ENCODE data around the gene GP1BB.

GP1BB gene

GRCh38 chr22:19772422-19772672 is 49.0 kb downstream of the GP1BB start:
- DNase-seq (ENCODE audit: low read depth in 2 of 2), result no peak
- TF ChIP-seq CTCF (IDR thresholded peaks at IDR 0.05; ENCODE audit: low read depth, low read length), result no peak
- H3K4me3 ChIP-seq (replicated peaks in 1 of 2; ENCODE audit: low read depth in 2 of 2, low read length in 2 of 2), result no peak overlapping the region

GRCh38 chr22:19772673-19773469 is 49.5 kb downstream of the GP1BB start:
- no peak for TF ChIP-seq CTCF (IDR thresholded peaks at IDR 0.05; ENCODE audit: low read depth, low read length)
- no peak overlapping the region for H3K4me3 ChIP-seq (replicated peaks in 1 of 2; ENCODE audit: low read depth in 2 of 2, low read length in 2 of 2)
- peak in 1 of 2 donors; percentile 19 for DNase-seq (ENCODE audit: low read depth in 2 of 2)

GRCh38 chr22:19773470-19774040 is 50.2 kb downstream of the GP1BB start:
- no peak overlapping the region for H3K4me3 ChIP-seq (replicated peaks in 1 of 2; ENCODE audit: low read depth in 2 of 2, low read length in 2 of 2)
- TF ChIP-seq CTCF (IDR thresholded peaks at IDR 0.05; ENCODE audit: low read depth, low read length), result no peak
- no peak for DNase-seq (ENCODE audit: low read depth in 2 of 2)
